ENCODE data around the gene NFATC3.

The NFATC3 gene

GRCh38 chr16:68085259-68086071 is at the start of gene NFATC3:
TSS of gene NFATC3 (plus strand) at chr16:68085370. CDS start at chr16:68085682, 312 bp downstream.
- H3K4me3 ChIP-seq (ENCODE audit: low read length), result peak within 1 kb of the TSS; percentile 84
- H3K27ac ChIP-seq (ENCODE audit: low read length), result peak within 1 kb of the TSS; percentile 91
- H3K36me3 ChIP-seq (ENCODE audit: control insufficient read depth, low read depth, low read length), result no peaks in the 10 kb centered on the region
- peaks cover 9% of the 10 kb centered on the region for H3K4me1 ChIP-seq (ENCODE audit: control insufficient read depth, low read depth, low read length)
- H3K9ac ChIP-seq (ENCODE audit: low read length), result peak within 1 kb of the TSS; percentile 93
- H3K27me3 ChIP-seq (ENCODE audit: control insufficient read depth, insufficient read depth, low read length), result no peaks in the 10 kb centered on the region
- no peaks in the 10 kb centered on the region for H3K9me3 ChIP-seq (ENCODE audit: control insufficient read depth, low read depth, low read length)

GRCh38 chr16:68037841-68038597 is 47.2 kb upstream of the NFATC3 start:
- Histone ChIP-seq H3K9ac (ENCODE audit: low read length) (no peak overlapping the region), H3K4me1 (ENCODE audit: control insufficient read depth, low read depth, low read length) (no peaks in the 10 kb centered on the region), H3K27me3 (ENCODE audit: control insufficient read depth, insufficient read depth, low read length) (no peaks in the 10 kb centered on the region), H3K4me3 (ENCODE audit: low read length) (no peak overlapping the region), H3K9me3 (ENCODE audit: control insufficient read depth, low read depth, low read length) (no peaks in the 10 kb centered on the region), H3K27ac (ENCODE audit: low read length) (no peak overlapping the region), H3K36me3 (ENCODE audit: control insufficient read depth, low read depth, low read length) (peaks cover 3% of the 10 kb centered on the region)

GRCh38 chr16:68040506-68041288 is 44.5 kb upstream of the NFATC3 start:
- H3K9me3 ChIP-seq (ENCODE audit: control insufficient read depth, low read depth, low read length), result no peaks in the 10 kb centered on the region
- peaks cover 3% of the 10 kb centered on the region for H3K36me3 ChIP-seq (ENCODE audit: control insufficient read depth, low read depth, low read length)
- H3K27ac ChIP-seq (ENCODE audit: low read length), result no peak overlapping the region
- H3K9ac ChIP-seq (ENCODE audit: low read length), result no peak overlapping the region
- H3K4me3 ChIP-seq (ENCODE audit: low read length), result no peak overlapping the region
- H3K27me3 ChIP-seq (ENCODE audit: control insufficient read depth, insufficient read depth, low read length), result no peaks in the 10 kb centered on the region
- H3K4me1 ChIP-seq (ENCODE audit: control insufficient read depth, low read depth, low read length), result no peaks in the 10 kb centered on the region

- no peak overlapping the region for H3K4me3 ChIP-seq (ENCODE audit: low read length)
- H3K36me3 ChIP-seq (ENCODE audit: control insufficient read depth, low read depth, low read length), result peaks cover 3% of the 10 kb centered on the region
- no peaks in the 10 kb centered on the region for H3K4me1 ChIP-seq (ENCODE audit: control insufficient read depth, low read depth, low read length)
- no peak overlapping the region for H3K9ac ChIP-seq (ENCODE audit: low read length)
- H3K27ac ChIP-seq (ENCODE audit: low read length), result no peak overlapping the region
- H3K9me3 ChIP-seq (ENCODE audit: control insufficient read depth, low read depth, low read length), result no peaks in the 10 kb centered on the region
- H3K27me3 ChIP-seq (ENCODE audit: control insufficient read depth, insufficient read depth, low read length), result no peaks in the 10 kb centered on the region
Measured at GRCh38 chr16:68041783-68042182, 43.4 kb upstream of the NFATC3 start.

GRCh38 chr16:68046106-68046505 is 39.1 kb upstream of the NFATC3 start:
- no peaks in the 10 kb centered on the region for H3K4me1 ChIP-seq (ENCODE audit: control insufficient read depth, low read depth, low read length)
- H3K9me3 ChIP-seq (ENCODE audit: control insufficient read depth, low read depth, low read length), result no peaks in the 10 kb centered on the region
- no peak overlapping the region for H3K9ac ChIP-seq (ENCODE audit: low read length)
- no peak overlapping the region for H3K27ac ChIP-seq (ENCODE audit: low read length)
- H3K4me3 ChIP-seq (ENCODE audit: low read length), result no peak overlapping the region
- peaks cover 14% of the 10 kb centered on the region for H3K36me3 ChIP-seq (ENCODE audit: control insufficient read depth, low read depth, low read length)
- no peaks in the 10 kb centered on the region for H3K27me3 ChIP-seq (ENCODE audit: control insufficient read depth, insufficient read depth, low read length)

GRCh38 chr16:68047987-68048386 is 37.2 kb upstream of the NFATC3 start:
- H3K36me3 ChIP-seq (ENCODE audit: control insufficient read depth, low read depth, low read length), result peaks cover 16% of the 10 kb centered on the region
- H3K4me1 ChIP-seq (ENCODE audit: control insufficient read depth, low read depth, low read length), result no peaks in the 10 kb centered on the region
- no peak overlapping the region for H3K4me3 ChIP-seq (ENCODE audit: low read length)
- H3K27ac ChIP-seq (ENCODE audit: low read length), result no peak overlapping the region
- no peaks in the 10 kb centered on the region for H3K27me3 ChIP-seq (ENCODE audit: control insufficient read depth, insufficient read depth, low read length)
- no peak overlapping the region for H3K9ac ChIP-seq (ENCODE audit: low read length)
- H3K9me3 ChIP-seq (ENCODE audit: control insufficient read depth, low read depth, low read length), result no peaks in the 10 kb centered on the region

GRCh38 chr16:68049449-68049848 is 35.7 kb upstream of the NFATC3 start:
- H3K27me3 ChIP-seq (ENCODE audit: control insufficient read depth, insufficient read depth, low read length), result no peaks in the 10 kb centered on the region
- H3K36me3 ChIP-seq (ENCODE audit: control insufficient read depth, low read depth, low read length), result peaks cover 30% of the 10 kb centered on the region
- no peak overlapping the region for H3K9ac ChIP-seq (ENCODE audit: low read length)
- H3K9me3 ChIP-seq (ENCODE audit: control insufficient read depth, low read depth, low read length), result no peaks in the 10 kb centered on the region
- H3K27ac ChIP-seq (ENCODE audit: low read length), result no peak overlapping the region
- H3K4me3 ChIP-seq (ENCODE audit: low read length), result no peak overlapping the region
- H3K4me1 ChIP-seq (ENCODE audit: control insufficient read depth, low read depth, low read length), result no peaks in the 10 kb centered on the region

GRCh38 chr16:68055395-68055794 is 29.8 kb upstream of the NFATC3 start:
- Histone ChIP-seq H3K9ac (ENCODE audit: low read length) (no peak overlapping the region), H3K4me1 (ENCODE audit: control insufficient read depth, low read depth, low read length) (no peaks in the 10 kb centered on the region), H3K9me3 (ENCODE audit: control insufficient read depth, low read depth, low read length) (no peaks in the 10 kb centered on the region), H3K27ac (ENCODE audit: low read length) (no peak overlapping the region), H3K27me3 (ENCODE audit: control insufficient read depth, insufficient read depth, low read length) (no peaks in the 10 kb centered on the region), H3K36me3 (ENCODE audit: control insufficient read depth, low read depth, low read length) (peaks cover 28% of the 10 kb centered on the region), H3K4me3 (ENCODE audit: low read length) (no peak overlapping the region)

GRCh38 chr16:68059804-68060203 is 25.4 kb upstream of the NFATC3 start:
- H3K4me1 ChIP-seq (ENCODE audit: control insufficient read depth, low read depth, low read length), result no peaks in the 10 kb centered on the region

GRCh38 chr16:68061396-68061795 is 23.8 kb upstream of the NFATC3 start:
- Histone ChIP-seq H3K27ac (ENCODE audit: low read length) (no peak overlapping the region), H3K9ac (ENCODE audit: low read length) (no peak overlapping the region), H3K4me1 (ENCODE audit: control insufficient read depth, low read depth, low read length) (no peaks in the 10 kb centered on the region), H3K9me3 (ENCODE audit: control insufficient read depth, low read depth, low read length) (no peaks in the 10 kb centered on the region), H3K4me3 (ENCODE audit: low read length) (no peak overlapping the region), H3K27me3 (ENCODE audit: control insufficient read depth, insufficient read depth, low read length) (no peaks in the 10 kb centered on the region), H3K36me3 (ENCODE audit: control insufficient read depth, low read depth, low read length) (peaks cover 2% of the 10 kb centered on the region)

More at GRCh38 chr16:68059804-68060203, 25.4 kb upstream of the NFATC3 start:
- Histone ChIP-seq H3K27ac (ENCODE audit: low read length) (no peak overlapping the region), H3K27me3 (ENCODE audit: control insufficient read depth, insufficient read depth, low read length) (no peaks in the 10 kb centered on the region), H3K9ac (ENCODE audit: low read length) (no peak overlapping the region), H3K4me3 (ENCODE audit: low read length) (no peak overlapping the region), H3K9me3 (ENCODE audit: control insufficient read depth, low read depth, low read length) (no peaks in the 10 kb centered on the region), H3K36me3 (ENCODE audit: control insufficient read depth, low read depth, low read length) (peaks cover 8% of the 10 kb centered on the region)

GRCh38 chr16:68062910-68063393 is 22.2 kb upstream of the NFATC3 start:
- Histone ChIP-seq H3K4me1 (ENCODE audit: control insufficient read depth, low read depth, low read length) (no peaks in the 10 kb centered on the region), H3K4me3 (ENCODE audit: low read length) (no peak overlapping the region), H3K27me3 (ENCODE audit: control insufficient read depth, insufficient read depth, low read length) (no peaks in the 10 kb centered on the region), H3K9ac (ENCODE audit: low read length) (no peak overlapping the region), H3K36me3 (ENCODE audit: control insufficient read depth, low read depth, low read length) (peaks cover 2% of the 10 kb centered on the region), H3K27ac (ENCODE audit: low read length) (no peak overlapping the region), H3K9me3 (ENCODE audit: control insufficient read depth, low read depth, low read length) (no peaks in the 10 kb centered on the region)

Data from iPS-18a (cell line).